Neural crest cell (in vitro differentiated cells): ENCODE measurements around the gene SETX. TPM values are rescaled to one million over a fixed set of nuclear protein-coding genes. Genes with fewer than 3 reads are reported as not detected.
A peak's percentile ranks its signal among the peaks of the same experiment; 100 is the strongest.

ENCODE experiments used
- DNase-seq: peaks from one replicate; pipeline ENCODE4 v3.0.0; 2021; ENCODE audit warnings: low read depth, mixed read lengths, low spot score
- H3K27ac Mint-ChIP-seq: one replicate; pipeline ENCODE4 v1.8.0; 2021; ENCODE audit warnings: mild to moderate bottlenecking, mixed read lengths; ENCODE audit not compliant: unreplicated experiment
- H3K27me3 Mint-ChIP-seq: 2 replicates; pipeline ENCODE4 v1.8.0; 2021; ENCODE audit warnings: low read depth, mild to moderate bottlenecking, mixed read lengths
- H3K36me3 Mint-ChIP-seq: 2 replicates; pipeline ENCODE4 v1.8.0; 2021; ENCODE audit warnings: low read depth, mild to moderate bottlenecking, mixed read lengths
- H3K4me1 Mint-ChIP-seq: 2 replicates; pipeline ENCODE4 v1.8.0; 2021; ENCODE audit warnings: mixed read lengths
- H3K4me3 Mint-ChIP-seq: one replicate; pipeline ENCODE4 v1.8.0; 2021; ENCODE audit warnings: mild to moderate bottlenecking, mixed read lengths
- H3K9me3 Mint-ChIP-seq: 2 replicates; pipeline ENCODE4 v1.8.0; 2021; ENCODE audit warnings: mixed read lengths
- CTCF ChIP-seq: fragments of 200-600 bp; sonication (generic); conservative IDR thresholded peaks from 2 replicates; pipeline ENCODE4 v1.5.0; 2021; ENCODE audit warnings: antibody characterized with exemption, mild to moderate bottlenecking
- total RNA-seq: library from RNA; stranded (reverse); gene quantifications from 2 replicates; pipeline ENCODE4 v1.2.1, GENCODE V29; 2021

SETX gene
- total RNA-seq, 1 donor from 2014 or later: 43.0 TPM

- no peak overlapping the region for H3K27ac Mint-ChIP-seq
- peaks cover 4% of the 10 kb centered on the region for H3K27me3 Mint-ChIP-seq
Measured at GRCh38 chr9:132226571-132227430, 128.0 kb downstream of the SETX start.

GRCh38 chr9:132224645-132225044, 130.1 kb downstream of the SETX start:
- H3K27me3 Mint-ChIP-seq: peaks cover 10% of the 10 kb centered on the region
- H3K4me1 Mint-ChIP-seq: no peaks in the 10 kb centered on the region
- no peaks in the 10 kb centered on the region for H3K9me3 Mint-ChIP-seq
- TF ChIP-seq CTCF: no peak
- no peak for DNase-seq
- H3K27ac Mint-ChIP-seq: no peak overlapping the region
- H3K4me3 Mint-ChIP-seq: no peak overlapping the region
- no peaks in the 10 kb centered on the region for H3K36me3 Mint-ChIP-seq

More at GRCh38 chr9:132226571-132227430, 128.0 kb downstream of the SETX start:
- no peak for TF ChIP-seq CTCF
- H3K4me3 Mint-ChIP-seq: no peak overlapping the region
- DNase-seq: no peak
- no peaks in the 10 kb centered on the region for H3K36me3 Mint-ChIP-seq
- H3K9me3 Mint-ChIP-seq: no peaks in the 10 kb centered on the region
- H3K4me1 Mint-ChIP-seq: no peaks in the 10 kb centered on the region

- Mint-ChIP-seq H3K4me1 (no peaks in the 10 kb centered on the region), H3K27ac (no peak overlapping the region), H3K27me3 (peaks cover 10% of the 10 kb centered on the region), H3K9me3 (no peaks in the 10 kb centered on the region), H3K4me3 (no peak overlapping the region), H3K36me3 (no peaks in the 10 kb centered on the region)
- DNase-seq: no peak
- no peak for TF ChIP-seq CTCF
Measured at GRCh38 chr9:132221941-132222340, 132.8 kb downstream of the SETX start.

DNA sequence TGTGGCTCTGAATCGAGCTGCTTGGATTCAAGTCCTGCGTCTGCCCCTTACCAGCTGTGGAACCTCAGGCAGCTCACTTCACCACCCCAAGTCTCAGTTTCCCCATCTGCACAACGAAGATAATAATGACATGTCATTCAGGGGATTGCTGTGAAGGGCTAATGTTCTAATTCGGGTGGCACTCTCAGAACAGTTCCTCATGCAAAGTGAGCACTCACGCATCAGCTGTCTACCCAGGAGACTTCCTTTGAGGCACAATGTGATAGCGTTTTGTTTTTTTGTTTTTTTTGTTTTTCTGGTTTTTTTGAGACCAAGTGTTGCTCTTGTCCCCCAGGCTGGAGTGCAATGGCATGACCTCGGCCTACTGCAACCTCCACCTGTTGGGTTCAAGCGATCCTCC, 136.6 kb downstream of the SETX start:
- TF ChIP-seq CTCF: no peak
- no peak overlapping the region for H3K27ac Mint-ChIP-seq
- H3K4me3 Mint-ChIP-seq: no peak overlapping the region
- no peaks in the 10 kb centered on the region for H3K4me1 Mint-ChIP-seq
- no peak for DNase-seq
- no peaks in the 10 kb centered on the region for H3K36me3 Mint-ChIP-seq
- H3K27me3 Mint-ChIP-seq: peaks cover 10% of the 10 kb centered on the region
- H3K9me3 Mint-ChIP-seq: no peaks in the 10 kb centered on the region

GRCh38 chr9:132216861-132217619, 137.7 kb downstream of the SETX start:
- Mint-ChIP-seq H3K36me3 (no peaks in the 10 kb centered on the region), H3K27ac (peak overlapping the region; percentile 47), H3K4me1 (no peaks in the 10 kb centered on the region), H3K4me3 (no peak overlapping the region), H3K9me3 (no peaks in the 10 kb centered on the region), H3K27me3 (peaks cover 6% of the 10 kb centered on the region)
- TF ChIP-seq CTCF: no peak
- no peak for DNase-seq
